Endothelial cell of umbilical vein (primary cell): Measurements from ENCODE around the gene ZBED4. TPM values are rescaled to one million over a fixed set of nuclear protein-coding genes. Genes with fewer than 3 reads are reported as not detected.

ENCODE experiments used
- BruUV-seq: library from RNA; stranded (reverse); fragments of 400-500 nt; replicated peaks from 2 replicates; lab custom pipeline; 2021; lab: Mats Ljungman, UMichigan
- CTCF ChIA-PET: fragments of 300-600, 350-600 bp; sonication (Branson Sonifier 250); formaldehyde crosslinking; loops from one replicate; lab custom pipeline; 2021; ENCODE audit warnings: antibody characterized with exemption, inconsistent platforms; lab: Charles Lee
- POLR2A ChIA-PET: fragments of 300-600, 350-600 bp; sonication (Branson Sonifier 250); formaldehyde crosslinking; loops from one replicate; lab custom pipeline; 2021; ENCODE audit warnings: antibody characterized with exemption, inconsistent platforms; lab: Charles Lee
- DNase-seq: peaks from one replicate; pipeline ENCODE4 v3.0.0-alpha.2; 2011; ENCODE audit warnings: low read depth, low spot score
- FAIRE-seq: peaks from 2 replicates; lab custom pipeline; 2011; peaks lifted over from hg19 to GRCh38; lab: Jason Lieb, UNC
- H2AFZ ChIP-seq: 2 replicates; pipeline ENCODE4 v1.6.0; 2012; ENCODE audit warnings: low read depth, low read length, control low read depth, inconsistent platforms
- H3K27ac ChIP-seq: 2 replicates; pipeline ENCODE4 v1.5.1; 2011; ENCODE audit warnings: low read depth, mild to moderate bottlenecking, control low read depth, low read length, moderate library complexity; ENCODE audit not compliant: insufficient read depth
- H3K27me3 ChIP-seq, 2 experiments: 2 replicates each; pipeline versions ENCODE4 v1.6.0 to v1.6.1; 2011; ENCODE audit warnings: low read length in 2 of 2, mixed read lengths in 1 of 2; ENCODE audit not compliant: control insufficient read depth in 2 of 2, insufficient read depth in 2 of 2
- H3K36me3 ChIP-seq, 2 experiments: 2 replicates in 1 of 2; 3 replicates in 1 of 2; pipeline ENCODE4 v1.5.1; 2011; ENCODE audit warnings: low read length in 2 of 2, mild to moderate bottlenecking in 1 of 2, moderate library complexity in 1 of 2; ENCODE audit not compliant: control insufficient read depth in 2 of 2, insufficient read depth in 2 of 2; ENCODE audit errors: extremely low read depth in 1 of 2
- H3K4me1 ChIP-seq: 3 replicates; pipeline ENCODE4 v1.5.1; 2011; ENCODE audit warnings: mild to moderate bottlenecking, low read length; ENCODE audit not compliant: control insufficient read depth, insufficient read depth; ENCODE audit errors: extremely low read depth
- H3K4me2 ChIP-seq: 2 replicates; pipeline ENCODE4 v1.6.1; 2011; ENCODE audit warnings: low read length, control low read depth, mixed read lengths; ENCODE audit not compliant: insufficient read depth
- H3K4me3 ChIP-seq, 3 experiments: fragments of 200-600 bp in 1 of 3; sonication (generic), shearing (Covaris generic) in 1 of 3; replicated peaks in 1 of 3; 2 replicates each; pipeline ENCODE4 v1.5.1; 2011 to 2016; ENCODE audit warnings: control low read depth in 3 of 3, low read length in 3 of 3, mild to moderate bottlenecking in 2 of 3, inconsistent platforms in 1 of 3, low read depth in 1 of 3, moderate library complexity in 1 of 3; ENCODE audit not compliant: insufficient read depth in 1 of 3
- H3K79me2 ChIP-seq: 2 replicates; pipeline ENCODE4 v1.6.0; 2012; ENCODE audit warnings: low read length, inconsistent platforms; ENCODE audit not compliant: control insufficient read depth, insufficient read depth
- H3K9ac ChIP-seq: replicated peaks from 2 replicates; pipeline ENCODE3; 2011; ENCODE audit warnings: low read length, control low read depth; ENCODE audit not compliant: insufficient read depth; ENCODE audit errors: extremely low read depth
- H3K9me1 ChIP-seq: replicated peaks from 3 replicates; pipeline ENCODE4 v1.6.0; 2011; ENCODE audit warnings: mild to moderate bottlenecking, low read length; ENCODE audit not compliant: control insufficient read depth, insufficient read depth; ENCODE audit errors: extremely low read depth
- H3K9me3 ChIP-seq: replicated peaks from 2 replicates; pipeline ENCODE4 v1.5.1; 2012; ENCODE audit warnings: low read length, inconsistent platforms; ENCODE audit not compliant: control insufficient read depth, insufficient read depth
- H4K20me1 ChIP-seq: replicated peaks from 2 replicates; pipeline ENCODE3; 2011; ENCODE audit warnings: mild to moderate bottlenecking, low read length; ENCODE audit not compliant: control insufficient read depth, insufficient read depth; ENCODE audit errors: extremely low read depth
- CTCF ChIP-seq, 2 donors: IDR thresholded peaks; 1 replicate in 1 of 2; 2 replicates in 1 of 2; pipeline ENCODE4 v1.5.1; 2011; ENCODE audit warnings: low read length in 2 of 2, mild to moderate bottlenecking in 2 of 2, moderate library complexity in 2 of 2, control low read depth in 1 of 2, inconsistent platforms in 1 of 2, low read depth in 1 of 2; ENCODE audit not compliant: insufficient read depth in 1 of 2; ENCODE audit errors: extremely low read depth in 1 of 2
- EZH2 ChIP-seq: IDR thresholded peaks from 2 replicates; pipeline ENCODE4 v1.6.1; 2012; ENCODE audit warnings: borderline replicate concordance, low read depth, mild to moderate bottlenecking, moderate library complexity, low read length, inconsistent platforms; ENCODE audit not compliant: severe bottlenecking
- FOS ChIP-seq: IDR thresholded peaks from 2 replicates; pipeline ENCODE4 v1.6.1; 2011; ENCODE audit warnings: mild to moderate bottlenecking, low read length, moderate library complexity, borderline replicate concordance; ENCODE audit not compliant: insufficient read depth
- GATA2 ChIP-seq: IDR thresholded peaks from 2 replicates; pipeline ENCODE4 v1.7.0; 2011; ENCODE audit warnings: low read depth, mild to moderate bottlenecking, moderate library complexity, mixed read lengths, low read length; ENCODE audit not compliant: insufficient read length, insufficient read depth
- JUN ChIP-seq: IDR thresholded peaks from 2 replicates; pipeline ENCODE4 v1.6.1; 2011; ENCODE audit warnings: borderline replicate concordance, low read depth; ENCODE audit not compliant: insufficient read length, insufficient read depth
- MAX ChIP-seq: IDR thresholded peaks from 2 replicates; pipeline ENCODE4 v1.6.1; 2011; ENCODE audit not compliant: insufficient read depth, insufficient read length
- MYC ChIP-seq: IDR thresholded peaks from one replicate; pipeline ENCODE4 v1.6.1; 2011; ENCODE audit warnings: mild to moderate bottlenecking, low read depth, low read length
- POLR2A ChIP-seq: IDR thresholded peaks from 2 replicates; pipeline ENCODE4 v1.6.1; 2012; ENCODE audit warnings: low read depth, mild to moderate bottlenecking, control low read depth, low read length
- POLR2AphosphoS5 ChIP-seq: IDR thresholded peaks from 2 replicates; pipeline ENCODE4 v1.6.1; 2012; ENCODE audit warnings: low read depth, mild to moderate bottlenecking, control low read depth, low read length, moderate library complexity; ENCODE audit not compliant: insufficient read depth
- dilution Hi-C: fragments of 300-500 bp; cut with MboI; formaldehyde crosslinking; loops from one replicate; pipeline ENCODE4 v1.15.0; 2019; ENCODE audit warnings: low sequenced_read_pairs; ENCODE audit not compliant: extremely low pct_ligation_motif_present
- intact Hi-C: fragments of 100-400 bp; cut with micrococcal nuclease; formaldehyde crosslinking; loops from one replicate; pipeline ENCODE4 v1.10.0; 2022
- polyA plus RNA-seq, 4 experiments: library from polyadenylated mRNA; depleted of rRNA in 3 of 4; stranded (reverse) in 3 of 4; unstranded in 1 of 4; fragments of >200 nt; gene quantifications; 2 replicates each; pipeline versions ENCODE4 v1.2.1 to v1.2.3, GENCODE V29; 2011 to 2012; ENCODE audit warnings: missing spikeins in 1 of 4
- total RNA-seq: library from RNA; stranded (reverse); gene quantifications from 2 replicates; pipeline ENCODE4 v1.2.3, GENCODE V29; 2021

The ZBED4 gene
- total and polyA plus RNA-seq, 2 donors (not counting 3 experiments of a cell fraction or from before 2014, with no cell fraction given), result 8.6 to 18.2 TPM

- Histone ChIP-seq H3K27ac (no peak overlapping the region), H2AFZ (no peak overlapping the region), H3K4me1 (no peaks in the 10 kb centered on the region), H3K27me3 (no peaks in the 10 kb centered on the region), H3K36me3 (no peaks in the 10 kb centered on the region), H3K9me1 (no peaks in the 10 kb centered on the region), H3K9ac (no peak overlapping the region), H4K20me1 (peaks cover 6% of the 10 kb centered on the region), H3K79me2 (peaks cover 96% of the 10 kb centered on the region), H3K9me3 (no peaks in the 10 kb centered on the region), H3K4me3 (no peak overlapping the region), H3K4me2 (no peak overlapping the region)
- dilution Hi-C loops, result no loop called here
- ChIA-PET CTCF (no interaction called here), POLR2A (no interaction called here)
- FAIRE-seq (no peak), DNase-seq (no peak)
- no TSS peak for BruUV-seq
- TF ChIP-seq GATA2, result no peak
- TF ChIP-seq MYC, result no peak
- TF ChIP-seq POLR2A, result no peak
- no peak for TF ChIP-seq POLR2AphosphoS5
- TF ChIP-seq JUN, result no peak
- TF ChIP-seq MAX, result no peak
- TF ChIP-seq EZH2, result no peak
- TF ChIP-seq CTCF (IDR thresholded peaks at IDR 0.05; ENCODE audit: extremely low read depth in 1 of 2, insufficient read depth in 1 of 2, low read depth in 1 of 2, low read length in 2 of 2), result no peak
- no peak for TF ChIP-seq FOS
- intact Hi-C loops, result no loop called here
Measured at GRCh38 chr22:49867303-49868265, 13.9 kb downstream of the ZBED4 start.
